IPS-18c (cell line): ENCODE results near the gene TARS1.

Source experiments
- H3K4me3 ChIP-seq: 2 replicates; pipeline ENCODE4 v1.7.0; 2013; ENCODE audit warnings: low read depth, mild to moderate bottlenecking, low read length, moderate library complexity; ENCODE audit not compliant: insufficient read depth
- H3K9me3 ChIP-seq: one replicate; pipeline ENCODE4 v1.6.1; 2013; ENCODE audit warnings: mild to moderate bottlenecking, low read length, moderate library complexity; ENCODE audit not compliant: control insufficient read depth, insufficient read depth

TARS1 gene

GRCh38 chr5:33474004-33474403 lies 33.2 kb downstream of the TARS1 start:
- no peaks in the 10 kb centered on the region for H3K9me3 ChIP-seq
- H3K4me3 ChIP-seq, result no peak overlapping the region

- no peaks in the 10 kb centered on the region for H3K9me3 ChIP-seq
- no peak overlapping the region for H3K4me3 ChIP-seq
Observed at GRCh38 chr5:33474931-33475499, 34.2 kb downstream of the TARS1 start.

GRCh38 chr5:33475706-33476105 lies 34.9 kb downstream of the TARS1 start:
- Histone ChIP-seq H3K9me3 (no peaks in the 10 kb centered on the region), H3K4me3 (no peak overlapping the region)

GRCh38 chr5:33476992-33477391 lies 36.2 kb downstream of the TARS1 start:
- no peaks in the 10 kb centered on the region for H3K9me3 ChIP-seq
- no peak overlapping the region for H3K4me3 ChIP-seq

GRCh38 chr5:33477816-33478215 lies 37.1 kb downstream of the TARS1 start:
- Histone ChIP-seq H3K9me3 (no peaks in the 10 kb centered on the region), H3K4me3 (no peak overlapping the region)

GRCh38 chr5:33479311-33479710 lies 38.5 kb downstream of the TARS1 start:
- H3K4me3 ChIP-seq, result no peak overlapping the region
- no peaks in the 10 kb centered on the region for H3K9me3 ChIP-seq

GRCh38 chr5:33480876-33481275 lies 40.1 kb downstream of the TARS1 start:
- no peak overlapping the region for H3K4me3 ChIP-seq
- no peaks in the 10 kb centered on the region for H3K9me3 ChIP-seq

GRCh38 chr5:33482335-33482734 lies 41.6 kb downstream of the TARS1 start:
- H3K9me3 ChIP-seq, result no peaks in the 10 kb centered on the region
- no peak overlapping the region for H3K4me3 ChIP-seq

- H3K9me3 ChIP-seq, result peaks cover 2% of the 10 kb centered on the region
Observed at GRCh38 chr5:33487236-33487635, 46.5 kb downstream of the TARS1 start.

GRCh38 chr5:33488558-33489355 lies 48.0 kb downstream of the TARS1 start:
- no peak overlapping the region; the same call in 1 of the 2 replicates for H3K4me3 ChIP-seq
- H3K9me3 ChIP-seq, result peaks cover 2% of the 10 kb centered on the region

More at GRCh38 chr5:33487236-33487635, 46.5 kb downstream of the TARS1 start:
- H3K4me3 ChIP-seq, result no peak overlapping the region

- Histone ChIP-seq H3K4me3 (no peak overlapping the region), H3K9me3 (peaks cover 2% of the 10 kb centered on the region)
Observed at GRCh38 chr5:33489481-33490067, 48.8 kb downstream of the TARS1 start.

GRCh38 chr5:33490071-33490665 lies 49.4 kb downstream of the TARS1 start:
- Histone ChIP-seq H3K9me3 (peaks cover 2% of the 10 kb centered on the region), H3K4me3 (no peak overlapping the region)

- peaks cover 2% of the 10 kb centered on the region for H3K9me3 ChIP-seq
- no peak overlapping the region for H3K4me3 ChIP-seq
Observed at GRCh38 chr5:33491941-33492340, 51.2 kb downstream of the TARS1 start.

- H3K4me3 ChIP-seq, result no peak overlapping the region
- no peaks in the 10 kb centered on the region for H3K9me3 ChIP-seq
Observed at GRCh38 chr5:33494466-33494865, 53.7 kb downstream of the TARS1 start.

- Histone ChIP-seq H3K9me3 (no peaks in the 10 kb centered on the region), H3K4me3 (no peak overlapping the region)
Observed at GRCh38 chr5:33501260-33501659, 60.5 kb downstream of the TARS1 start.

GRCh38 chr5:33501899-33502298 lies 61.1 kb downstream of the TARS1 start:
- H3K4me3 ChIP-seq, result no peak overlapping the region
- H3K9me3 ChIP-seq, result no peaks in the 10 kb centered on the region

GRCh38 chr5:33504570-33504969 lies 63.8 kb downstream of the TARS1 start:
- H3K4me3 ChIP-seq, result no peak overlapping the region
- no peaks in the 10 kb centered on the region for H3K9me3 ChIP-seq

GRCh38 chr5:33507426-33507825 lies 66.7 kb downstream of the TARS1 start:
- H3K4me3 ChIP-seq, result no peak overlapping the region
- H3K9me3 ChIP-seq, result no peaks in the 10 kb centered on the region
